ENCODE measurements around the gene KLHL4.
"Not testable (repeated sequence)": the region's sequence is repeated elsewhere in the genome, so short reads cannot be mapped to it uniquely, and the experiment has no call there.

The KLHL4 gene

GRCh38 chrX:87517571-87518141 is at the start of gene KLHL4:
Gene KLHL4, plus strand, starts transcription at chrX:87517802. Its CDS starts 92 bp downstream, at chrX:87517894.
- FAIRE-seq: no peak
- no peak for DNase-seq (ENCODE audit: insufficient read length, low spot score)

- FAIRE-seq: no peak
These were observed 48.7 kb upstream of the KLHL4 start for GRCh38 chrX:87468941-87469340.

GRCh38 chrX:87475793-87476192 is 41.8 kb upstream of the KLHL4 start:
- no peak for FAIRE-seq

More at GRCh38 chrX:87468941-87469340, 48.7 kb upstream of the KLHL4 start:
- DNase-seq (ENCODE audit: insufficient read length, low spot score): no peak

GRCh38 chrX:87478703-87479102 is 38.9 kb upstream of the KLHL4 start:
- FAIRE-seq; DNase-seq (ENCODE audit: insufficient read length, low spot score): not testable (repeated sequence)

More at GRCh38 chrX:87475793-87476192, 41.8 kb upstream of the KLHL4 start:
- DNase-seq (ENCODE audit: insufficient read length, low spot score): no peak

- no peak for FAIRE-seq
- no peak for DNase-seq (ENCODE audit: insufficient read length, low spot score)
These were observed 28.5 kb upstream of the KLHL4 start for GRCh38 chrX:87489071-87489470.

GRCh38 chrX:87515836-87516235 is 1.8 kb upstream of the KLHL4 start:
- no peak for FAIRE-seq
- DNase-seq (ENCODE audit: insufficient read length, low spot score): no peak

- DNase-seq (ENCODE audit: insufficient read length, low spot score) (no peak), FAIRE-seq (no peak)
These were observed 883 bp upstream of the KLHL4 start for GRCh38 chrX:87516717-87517121.

GRCh38 chrX:87518504-87518903 is 902 bp downstream of the KLHL4 start:
- FAIRE-seq (no peak), DNase-seq (ENCODE audit: insufficient read length, low spot score) (no peak)

- no peak for DNase-seq (ENCODE audit: insufficient read length, low spot score)
- no peak for FAIRE-seq
These were observed 8.2 kb downstream of the KLHL4 start for GRCh38 chrX:87525771-87526229.

- FAIRE-seq: no peak
These were observed 8.7 kb downstream of the KLHL4 start for GRCh38 chrX:87526281-87526680.

GRCh38 chrX:87528487-87528886 is 10.9 kb downstream of the KLHL4 start:
- no peak for FAIRE-seq

More at GRCh38 chrX:87526281-87526680, 8.7 kb downstream of the KLHL4 start:
- no peak for DNase-seq (ENCODE audit: insufficient read length, low spot score)

GRCh38 chrX:87571964-87572363 is 54.4 kb downstream of the KLHL4 start:
- DNase-seq (ENCODE audit: insufficient read length, low spot score): no peak
- FAIRE-seq: no peak

More at GRCh38 chrX:87528487-87528886, 10.9 kb downstream of the KLHL4 start:
- no peak for DNase-seq (ENCODE audit: insufficient read length, low spot score)

GRCh38 chrX:87572901-87573300 is 55.3 kb downstream of the KLHL4 start:
- no peak for FAIRE-seq
- no peak for DNase-seq (ENCODE audit: insufficient read length, low spot score)

GRCh38 chrX:87578978-87579377 is 61.4 kb downstream of the KLHL4 start:
- no peak for FAIRE-seq
- DNase-seq (ENCODE audit: insufficient read length, low spot score): no peak

GRCh38 chrX:87580862-87581261 is 63.3 kb downstream of the KLHL4 start:
- DNase-seq (ENCODE audit: insufficient read length, low spot score) (no peak), FAIRE-seq (no peak)

- no peak for FAIRE-seq
- no peak for DNase-seq (ENCODE audit: insufficient read length, low spot score)
These were observed 64.9 kb downstream of the KLHL4 start for GRCh38 chrX:87582453-87582852.

GRCh38 chrX:87583679-87584078 is 66.1 kb downstream of the KLHL4 start:
- DNase-seq (ENCODE audit: insufficient read length, low spot score) (no peak), FAIRE-seq (no peak)

- DNase-seq (ENCODE audit: insufficient read length, low spot score): no peak
- no peak for FAIRE-seq
These were observed 98.8 kb downstream of the KLHL4 start for GRCh38 chrX:87616371-87616770.

- FAIRE-seq (no peak), DNase-seq (ENCODE audit: insufficient read length, low spot score) (no peak)
These were observed 104.1 kb downstream of the KLHL4 start for GRCh38 chrX:87621697-87622096.

GRCh38 chrX:87626996-87627395 is 109.4 kb downstream of the KLHL4 start:
- FAIRE-seq (no peak), DNase-seq (ENCODE audit: insufficient read length, low spot score) (no peak)

- no peak for FAIRE-seq
- DNase-seq (ENCODE audit: insufficient read length, low spot score): no peak
These were observed 116.8 kb downstream of the KLHL4 start for GRCh38 chrX:87634361-87634760.

GRCh38 chrX:87636533-87636932 is 118.9 kb downstream of the KLHL4 start:
- DNase-seq (ENCODE audit: insufficient read length, low spot score) (no peak), FAIRE-seq (no peak)

- DNase-seq (ENCODE audit: insufficient read length, low spot score); FAIRE-seq: not testable (repeated sequence)
These were observed 123.8 kb downstream of the KLHL4 start for GRCh38 chrX:87641439-87641838.
